GM23338 (cell line): Measurements from ENCODE around the gene CD300A. TPM values are rescaled to one million over a fixed set of nuclear protein-coding genes. Genes with fewer than 3 reads are reported as not detected.

Source experiments
- ATAC-seq: fragments of 200-7000 bp; cut with Tn5 transposase; 3 replicates; pipeline ENCODE4 v1.9.1; 2020
- DNase-seq: peaks from one replicate; pipeline ENCODE4 v3.0.0-alpha.2; 2015; ENCODE audit warnings: low spot score
- H2AFZ ChIP-seq: fragments of 200-600 bp; sonication (generic); 2 replicates; pipeline ENCODE4 v1.8.0; 2016; ENCODE audit warnings: antibody characterized with exemption, mild to moderate bottlenecking, moderate library complexity
- H3F3A ChIP-seq: fragments of 200-600 bp; sonication (generic); replicated peaks from 2 replicates; pipeline ENCODE4 v1.8.0; 2017; ENCODE audit warnings: antibody characterized with exemption, mixed run types, low read depth
- H3K27ac ChIP-seq: fragments of 200-600 bp; sonication (generic); 2 replicates; pipeline ENCODE4 v1.6.1; 2016; ENCODE audit warnings: low read depth
- H3K27me3 ChIP-seq: fragments of 200-600 bp; sonication (generic); 2 replicates; pipeline ENCODE4 v1.8.0; 2016; ENCODE audit warnings: mild to moderate bottlenecking, mixed run types, moderate library complexity; ENCODE audit not compliant: insufficient read depth
- H3K36me3 ChIP-seq: fragments of 200-600 bp; sonication (generic); 2 replicates; pipeline ENCODE4 v1.8.0; 2016; ENCODE audit warnings: mild to moderate bottlenecking; ENCODE audit not compliant: insufficient read depth
- H3K4me1 ChIP-seq: fragments of 200-600 bp; sonication (generic); 2 replicates; pipeline ENCODE4 v1.8.0; 2016; ENCODE audit warnings: mild to moderate bottlenecking, moderate library complexity; ENCODE audit not compliant: insufficient read depth
- H3K4me2 ChIP-seq: fragments of 200-600 bp; sonication (generic); 2 replicates; pipeline ENCODE4 v1.7.1; 2017; ENCODE audit warnings: mixed run types
- H3K4me3 ChIP-seq: fragments of 200-600 bp; sonication (generic); 2 replicates; pipeline ENCODE4 v1.6.1; 2016; ENCODE audit warnings: mixed run types
- H3K79me2 ChIP-seq: fragments of 200-600 bp; sonication (generic); replicated peaks from 2 replicates; pipeline ENCODE4 v1.8.0; 2017; ENCODE audit warnings: mild to moderate bottlenecking; ENCODE audit not compliant: insufficient read depth
- H3K9me2 ChIP-seq: fragments of 200-600 bp; sonication (generic); 2 replicates; pipeline ENCODE4 v1.8.0; 2017; ENCODE audit not compliant: insufficient read depth
- H4K20me1 ChIP-seq: fragments of 200-600 bp; sonication (generic); replicated peaks from 2 replicates; pipeline ENCODE4 v1.8.0; 2017; ENCODE audit warnings: mild to moderate bottlenecking; ENCODE audit not compliant: insufficient read depth
- H3K27ac Mint-ChIP-seq: 2 replicates; pipeline ENCODE4 v1.8.0; 2020; ENCODE audit warnings: inconsistent platforms, mild to moderate bottlenecking, moderate library complexity, mixed read lengths
- H3K27me3 Mint-ChIP-seq: 3 replicates; pipeline ENCODE4 v1.8.0; 2022; ENCODE audit warnings: low read depth, mild to moderate bottlenecking, moderate library complexity, mixed read lengths, inconsistent platforms; ENCODE audit not compliant: insufficient read depth, poor library complexity
- H3K36me3 Mint-ChIP-seq: 3 replicates; pipeline ENCODE4 v1.8.0; 2021; ENCODE audit warnings: low read depth, mild to moderate bottlenecking, inconsistent platforms, moderate library complexity, mixed read lengths
- H3K4me1 Mint-ChIP-seq: 3 replicates; pipeline ENCODE4 v1.8.0; 2020; ENCODE audit warnings: mild to moderate bottlenecking, inconsistent platforms, mixed read lengths
- H3K4me3 Mint-ChIP-seq: 3 replicates; pipeline ENCODE4 v1.8.0; 2021; ENCODE audit warnings: moderate library complexity, mild to moderate bottlenecking, inconsistent platforms, mixed read lengths
- H3K9me3 Mint-ChIP-seq: 3 replicates; pipeline ENCODE4 v1.8.0; 2020; ENCODE audit warnings: moderate library complexity, mild to moderate bottlenecking, inconsistent platforms, mixed read lengths
- CREB1 ChIP-seq: fragments of 250-450 bp; sonication (Bioruptor Pico); IDR thresholded peaks from 2 replicates; pipeline ENCODE4 v1.5.0; 2020; ENCODE audit warnings: low read depth, mild to moderate bottlenecking, moderate library complexity
- ETS1 ChIP-seq: IDR thresholded peaks from 2 replicates; pipeline ENCODE4 v1.6.1; 2016; ENCODE audit warnings: antibody characterized with exemption
- EZH2 ChIP-seq: fragments of 200-600 bp; sonication (generic); IDR thresholded peaks from one replicate; pipeline ENCODE4 v1.8.0; 2017; ENCODE audit warnings: antibody characterized with exemption, mild to moderate bottlenecking, low read depth; ENCODE audit not compliant: unreplicated experiment
- EZH2phosphoT487 ChIP-seq: fragments of 200-600 bp; sonication (generic); IDR thresholded peaks from one replicate; pipeline ENCODE4 v1.8.1; 2018; ENCODE audit warnings: antibody characterized with exemption; ENCODE audit not compliant: unreplicated experiment
- JUNB ChIP-seq: IDR thresholded peaks from one replicate; pipeline ENCODE4 v1.6.1; 2016; ENCODE audit warnings: antibody characterized with exemption; ENCODE audit not compliant: unreplicated experiment
- NANOG ChIP-seq: IDR thresholded peaks from 2 replicates; pipeline ENCODE4 v1.6.1; 2016; ENCODE audit warnings: antibody characterized with exemption, borderline replicate concordance
- POLR2AphosphoS5 ChIP-seq: IDR thresholded peaks from 2 replicates; pipeline ENCODE4 v1.6.1; 2016; ENCODE audit warnings: antibody characterized with exemption, low read depth
- REST ChIP-seq: IDR thresholded peaks from one replicate; pipeline ENCODE4 v1.6.1; 2018; ENCODE audit warnings: antibody characterized with exemption; ENCODE audit not compliant: unreplicated experiment
- STAT1 ChIP-seq: IDR thresholded peaks from one replicate; pipeline ENCODE4 v1.6.1; 2016; ENCODE audit warnings: antibody characterized with exemption; ENCODE audit not compliant: unreplicated experiment
- ZNF114 ChIP-seq: fragments of 250-450 bp; sonication (Bioruptor Pico); IDR thresholded peaks from 2 replicates; pipeline ENCODE4 v1.5.0; 2020; ENCODE audit warnings: mild to moderate bottlenecking, moderate library complexity
- ZNF331 ChIP-seq: fragments of 250-450 bp; sonication (Bioruptor Pico); IDR thresholded peaks from 2 replicates; pipeline ENCODE4 v1.5.0; 2020; ENCODE audit warnings: low read depth, mild to moderate bottlenecking, moderate library complexity
- ZNF462 ChIP-seq: fragments of 250-450 bp; sonication (Bioruptor Pico); IDR thresholded peaks from 2 replicates; pipeline ENCODE4 v1.5.0; 2020; ENCODE audit warnings: mild to moderate bottlenecking, moderate library complexity
- polyA plus RNA-seq: library from polyadenylated mRNA; unstranded; fragments of >200 nt; fragmentation: Nextera tagmentation; extraction: Ambion mirVana; gene quantifications from 2 replicates; pipeline ENCODE4 v1.2.1, GENCODE V29; 2016
- total RNA-seq: library from RNA; depleted of rRNA; stranded (reverse); fragments of >200 nt; shearing (Covaris generic); gene quantifications from 2 replicates; pipeline ENCODE4 v1.2.3, GENCODE V29; 2014
- TF ChIP-seq, protein P1 (sequence below), 2 experiments: fragments of 200-600 bp in 1 of 2; sonication (generic) in 1 of 2; conservative IDR thresholded peaks; 2 replicates each; pipeline versions ENCODE4 v1.5.1 to v1.6.1; 2016 to 2017; ENCODE audit warnings: antibody characterized with exemption in 2 of 2, low read depth in 2 of 2, mild to moderate bottlenecking in 2 of 2, moderate library complexity in 1 of 2

CD300A gene
- total and polyA plus RNA-seq, 2 experiments from 2014 or later: 0.37 to 0.45 TPM

DNA sequence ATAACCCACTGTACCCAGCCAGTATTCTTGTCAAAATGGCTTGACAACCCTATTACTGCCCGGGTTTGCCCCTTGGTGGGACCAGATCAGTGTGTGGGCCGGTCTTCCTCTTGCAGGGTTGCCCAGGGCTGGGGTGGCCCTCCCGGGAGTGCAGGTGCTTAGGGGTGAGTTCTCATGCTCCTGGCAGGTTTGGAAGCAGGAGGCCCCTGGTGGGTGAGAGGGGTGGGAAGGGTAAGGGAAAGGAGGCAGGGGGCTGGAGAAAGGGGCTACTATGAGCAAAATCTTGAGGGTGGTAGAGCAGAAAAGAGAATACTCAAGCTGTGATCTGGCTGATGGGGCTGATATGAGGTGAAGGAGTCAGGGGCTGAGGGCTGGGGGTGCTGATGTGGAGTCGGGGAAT is 6.5 kb downstream of the CD300A start:
- Histone ChIP-seq H3K36me3 (no peaks in the 10 kb centered on the region), H3K4me2 (no peak overlapping the region), H3K4me1 (no peaks in the 10 kb centered on the region), H3K27me3 (peaks cover 11% of the 10 kb centered on the region), H3F3A (no peaks in the 10 kb centered on the region), H3K9me2 (no peaks in the 10 kb centered on the region), H3K27ac (no peak overlapping the region), H3K79me2 (no peaks in the 10 kb centered on the region), H2AFZ (no peak overlapping the region), H3K4me3 (no peak overlapping the region), H4K20me1 (no peaks in the 10 kb centered on the region)
- H3K9me3 Mint-ChIP-seq: peaks cover 29% of the 10 kb centered on the region
- peaks cover 3% of the 10 kb centered on the region; the same call in 2 of the 3 replicates for H3K4me1 Mint-ChIP-seq
- no peak for ATAC-seq
- no peak overlapping the region for H3K27ac Mint-ChIP-seq
- H3K36me3 Mint-ChIP-seq: peaks cover 10% of the 10 kb centered on the region; the same call in 2 of the 3 replicates
- H3K27me3 Mint-ChIP-seq: peaks cover 5% of the 10 kb centered on the region
- TF ChIP-seq ZNF331 (CRISPR knock-in tag) (no peak), CREB1 (CRISPR knock-in tag) (no peak), EZH2phosphoT487 (no peak), ZNF462 (CRISPR knock-in tag) (no peak), EZH2 (no peak), ZNF114 (no peak), STAT1 (no peak), ETS1 (no peak), POLR2AphosphoS5 (no peak), NANOG (no peak), JUNB (no peak), REST (no peak)
- TF ChIP-seq, protein P1, sequence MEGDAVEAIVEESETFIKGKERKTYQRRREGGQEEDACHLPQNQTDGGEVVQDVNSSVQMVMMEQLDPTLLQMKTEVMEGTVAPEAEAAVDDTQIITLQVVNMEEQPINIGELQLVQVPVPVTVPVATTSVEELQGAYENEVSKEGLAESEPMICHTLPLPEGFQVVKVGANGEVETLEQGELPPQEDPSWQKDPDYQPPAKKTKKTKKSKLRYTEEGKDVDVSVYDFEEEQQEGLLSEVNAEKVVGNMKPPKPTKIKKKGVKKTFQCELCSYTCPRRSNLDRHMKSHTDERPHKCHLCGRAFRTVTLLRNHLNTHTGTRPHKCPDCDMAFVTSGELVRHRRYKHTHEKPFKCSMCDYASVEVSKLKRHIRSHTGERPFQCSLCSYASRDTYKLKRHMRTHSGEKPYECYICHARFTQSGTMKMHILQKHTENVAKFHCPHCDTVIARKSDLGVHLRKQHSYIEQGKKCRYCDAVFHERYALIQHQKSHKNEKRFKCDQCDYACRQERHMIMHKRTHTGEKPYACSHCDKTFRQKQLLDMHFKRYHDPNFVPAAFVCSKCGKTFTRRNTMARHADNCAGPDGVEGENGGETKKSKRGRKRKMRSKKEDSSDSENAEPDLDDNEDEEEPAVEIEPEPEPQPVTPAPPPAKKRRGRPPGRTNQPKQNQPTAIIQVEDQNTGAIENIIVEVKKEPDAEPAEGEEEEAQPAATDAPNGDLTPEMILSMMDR (conservative IDR thresholded peaks at IDR 0.05; ENCODE audit: low read depth in 2 of 2): no peak
- H3K4me3 Mint-ChIP-seq: no peak overlapping the region
- no peak for DNase-seq
